Bronchial epithelial cell (primary cell): ENCODE measurements around the gene DUOX2. TPM values are rescaled to one million over a fixed set of nuclear protein-coding genes. Genes with fewer than 3 reads are reported as not detected.

Experiments used
- DNase-seq: peaks from one replicate; pipeline ENCODE4 v3.0.0-alpha.2; 2010; ENCODE audit warnings: low read depth
- FAIRE-seq: peaks from 2 replicates; lab custom pipeline; 2011; peaks lifted over from hg19 to GRCh38; lab: Jason Lieb, UNC
- H3K27me3 ChIP-seq: 2 replicates; pipeline ENCODE4 v1.5.1; 2011; ENCODE audit warnings: low read length; ENCODE audit not compliant: control insufficient read depth, insufficient read depth
- H3K36me3 ChIP-seq: 2 replicates; pipeline ENCODE4 v1.5.1; 2011; ENCODE audit warnings: low read length; ENCODE audit not compliant: control insufficient read depth, insufficient read depth
- H3K4me3 ChIP-seq: 2 replicates; pipeline ENCODE4 v1.5.1; 2011; ENCODE audit warnings: mild to moderate bottlenecking, low read depth, low read length, control low read depth
- CTCF ChIP-seq: IDR thresholded peaks from 2 replicates; pipeline ENCODE4 v1.5.1; 2011; ENCODE audit warnings: mild to moderate bottlenecking, moderate library complexity, low read length, control low read depth, inconsistent platforms; ENCODE audit not compliant: insufficient read depth, severe bottlenecking
- total RNA-seq: library from RNA; depleted of rRNA; stranded (reverse); fragments of >200 nt; gene quantifications from 2 replicates; pipeline ENCODE4 v1.2.1, GENCODE V29; 2014

DUOX2 gene
- total RNA-seq, 1 donor from 2014 or later, result 1.1 TPM

DNA sequence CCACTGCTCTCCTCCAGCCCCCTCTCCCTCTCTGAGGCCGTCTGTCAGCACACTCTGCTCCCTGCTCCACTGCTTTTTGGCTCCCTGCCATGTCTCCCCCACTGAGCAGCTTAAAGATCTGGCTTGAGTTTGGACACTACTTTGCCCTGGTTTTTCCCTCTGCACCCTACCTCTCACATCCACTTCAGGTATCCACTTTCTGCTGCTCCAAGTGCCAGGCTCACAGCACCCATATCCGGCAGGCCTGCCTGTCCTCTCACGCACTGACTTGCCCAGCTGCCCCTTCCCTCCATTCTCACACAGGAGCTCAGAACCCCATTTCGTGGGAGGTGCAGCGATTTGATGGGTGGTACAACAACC lies 19.6 kb upstream of the DUOX2 start:
- DNase-seq, result peak; percentile 62
- FAIRE-seq, result no peak
- H3K4me3 ChIP-seq, result no peak overlapping the region
- H3K36me3 ChIP-seq, result peaks cover 7% of the 10 kb centered on the region
- H3K27me3 ChIP-seq, result no peaks in the 10 kb centered on the region
- TF ChIP-seq CTCF, result no peak

GRCh38 chr15:45132844-45133560 lies 19.0 kb upstream of the DUOX2 start:
- no peak for TF ChIP-seq CTCF
- DNase-seq, result peak; percentile 48
- H3K36me3 ChIP-seq, result peaks cover 6% of the 10 kb centered on the region
- no peaks in the 10 kb centered on the region for H3K27me3 ChIP-seq
- no peak for FAIRE-seq
- H3K4me3 ChIP-seq, result no peak overlapping the region

GRCh38 chr15:45131510-45131909 lies 17.5 kb upstream of the DUOX2 start:
- H3K36me3 ChIP-seq, result peaks cover 3% of the 10 kb centered on the region
- FAIRE-seq (no peak), DNase-seq (no peak)
- no peak overlapping the region for H3K4me3 ChIP-seq
- H3K27me3 ChIP-seq, result no peaks in the 10 kb centered on the region
- TF ChIP-seq CTCF, result no peak

DNA sequence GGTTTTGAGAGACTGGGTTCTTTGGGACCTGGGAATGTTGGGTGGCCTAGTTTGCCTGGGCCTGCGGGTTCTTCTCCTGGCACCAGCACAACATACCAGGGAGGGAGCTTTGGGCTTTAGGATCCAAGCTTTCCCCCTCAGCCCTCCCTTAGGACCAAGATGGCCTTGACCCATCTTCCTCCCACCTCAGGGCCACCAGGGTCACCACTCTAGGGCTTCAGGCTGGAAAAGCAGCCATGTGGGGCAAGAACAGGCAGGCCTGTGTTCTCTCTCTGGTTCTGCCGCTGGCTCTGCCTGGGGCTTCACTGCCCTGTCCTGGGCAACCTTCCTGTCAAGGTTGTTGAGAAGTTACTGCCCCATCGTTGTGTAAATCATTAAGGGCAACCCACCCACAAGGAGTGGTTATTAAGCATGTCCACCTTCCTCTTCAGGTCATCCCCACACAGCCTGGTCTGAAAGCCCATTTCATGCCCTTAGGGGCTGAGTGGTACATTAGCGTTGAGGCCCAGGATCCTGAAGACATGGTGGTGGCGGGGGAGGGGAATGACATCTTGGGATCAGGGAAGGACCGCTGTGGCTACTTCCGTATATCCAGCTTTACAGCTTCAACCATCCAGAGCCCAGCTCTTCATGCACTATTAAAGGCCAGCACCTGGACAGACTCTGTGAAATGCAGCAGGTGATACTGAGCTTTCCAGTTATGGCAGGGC lies 16.5 kb upstream of the DUOX2 start:
- Histone ChIP-seq H3K36me3 (peaks cover 3% of the 10 kb centered on the region), H3K27me3 (no peaks in the 10 kb centered on the region), H3K4me3 (peak overlapping the region; percentile 65)
- no peak for FAIRE-seq
- TF ChIP-seq CTCF, result no peak
- DNase-seq, result no peak

DNA sequence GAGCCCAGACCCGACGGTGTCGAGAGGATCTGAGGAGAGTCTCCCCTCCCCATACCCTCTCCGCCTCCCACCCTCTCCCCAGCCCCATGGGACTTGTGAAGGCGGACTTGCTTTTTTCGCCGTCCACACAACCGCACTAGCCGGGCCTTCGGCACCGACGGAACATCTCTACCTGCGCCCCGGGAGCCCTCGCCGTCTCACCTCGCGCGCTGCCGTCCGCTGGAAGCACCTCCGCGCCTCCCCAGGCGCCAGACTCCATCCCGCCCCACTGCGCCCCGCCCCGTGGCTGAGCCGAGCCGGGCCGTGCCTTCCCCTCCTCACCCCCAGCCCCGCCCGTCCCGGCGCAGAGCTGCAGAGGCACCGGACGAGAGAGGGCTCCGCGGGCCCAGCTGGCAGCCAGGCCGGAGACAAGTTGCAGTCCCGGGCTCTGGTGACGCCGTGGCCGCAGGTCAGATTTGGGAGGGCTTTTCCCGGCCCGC lies 15.7 kb upstream of the DUOX2 start, which contains the start of the genes DUOX1 and DUOXA1:
TSS of gene DUOX1 (plus strand) at position 344 of the 479 bp plus-strand sequence. CDS start 1,973 bp downstream, outside the sequence.
TSS of gene DUOXA1 (minus strand) at position 229 of the 479 bp plus-strand sequence. CDS start 6,865 bp downstream, outside the sequence.
- FAIRE-seq (no peak), DNase-seq (peak; percentile 56)
- Histone ChIP-seq H3K27me3 (no peaks in the 10 kb centered on the region), H3K36me3 (peaks cover 3% of the 10 kb centered on the region), H3K4me3 (peak within 1 kb of the TSS; percentile 65)
- no peak for TF ChIP-seq CTCF
